Progenitor cell of endocrine pancreas (in vitro differentiated cells): ENCODE results near the gene ZNF688. TPM values are rescaled to one million over a fixed set of nuclear protein-coding genes. Genes with fewer than 3 reads are reported as not detected.

Experiments
- DNase-seq: peaks from one replicate; pipeline ENCODE4 v3.0.0; 2021; ENCODE audit warnings: low spot score; ENCODE audit not compliant: unreplicated experiment
- H3K27ac Mint-ChIP-seq: 2 replicates; pipeline ENCODE4 v1.8.0; 2021; ENCODE audit warnings: mild to moderate bottlenecking, moderate library complexity, mixed read lengths
- H3K27me3 Mint-ChIP-seq: 2 replicates; pipeline ENCODE4 v1.8.0; 2021; ENCODE audit warnings: mixed read lengths
- H3K36me3 Mint-ChIP-seq: 2 replicates; pipeline ENCODE4 v1.8.0; 2022; ENCODE audit warnings: mixed read lengths; ENCODE audit not compliant: insufficient read depth
- H3K4me1 Mint-ChIP-seq: 2 replicates; pipeline ENCODE4 v1.8.0; 2021; ENCODE audit warnings: low read depth, mixed read lengths
- H3K4me3 Mint-ChIP-seq: 2 replicates; pipeline ENCODE4 v1.8.0; 2021; ENCODE audit warnings: low read depth, mild to moderate bottlenecking, moderate library complexity, mixed read lengths
- H3K9me3 Mint-ChIP-seq: 2 replicates; pipeline ENCODE4 v1.8.0; 2021; ENCODE audit warnings: low read depth, mixed read lengths
- CTCF ChIP-seq: fragments of 200-600 bp; sonication (generic); IDR thresholded peaks from one replicate; pipeline ENCODE4 v1.5.0; 2021; ENCODE audit warnings: antibody characterized with exemption, mild to moderate bottlenecking; ENCODE audit not compliant: unreplicated experiment
- total RNA-seq: library from RNA; stranded (reverse); gene quantifications from 2 replicates; pipeline ENCODE4 v1.2.1, GENCODE V29; 2021

ZNF688 gene
- total RNA-seq, 1 donor from 2014 or later = 20.0 TPM

- TF ChIP-seq CTCF = no peak
- Mint-ChIP-seq H3K4me1 (peaks cover 12% of the 10 kb centered on the region), H3K4me3 (peak overlapping the region; percentile 78), H3K27me3 (peaks cover 3% of the 10 kb centered on the region), H3K36me3 (peaks cover 21% of the 10 kb centered on the region), H3K9me3 (peaks cover 4% of the 10 kb centered on the region), H3K27ac (peak overlapping the region; percentile 96)
- DNase-seq = no peak
Measured at GRCh38 chr16:30558789-30559377, 12.6 kb downstream of the ZNF688 start.

GRCh38 chr16:30557957-30558788, 13.3 kb downstream of the ZNF688 start, which contains the start of gene ZNF764:
Gene ZNF764 (minus strand): TSS chr16:30558374. CDS start chr16:30558182, 192 bp downstream.
- peak within 1 kb of the TSS; percentile 96 for H3K27ac Mint-ChIP-seq

GRCh38 chr16:30557707-30557956, 13.9 kb downstream of the ZNF688 start:
- no peak for DNase-seq
- H3K36me3 Mint-ChIP-seq = peaks cover 31% of the 10 kb centered on the region
- H3K9me3 Mint-ChIP-seq = peaks cover 4% of the 10 kb centered on the region
- H3K4me1 Mint-ChIP-seq = peaks cover 22% of the 10 kb centered on the region
- TF ChIP-seq CTCF = no peak
- H3K27ac Mint-ChIP-seq = peak overlapping the region; percentile 92
- H3K27me3 Mint-ChIP-seq = peaks cover 3% of the 10 kb centered on the region
- H3K4me3 Mint-ChIP-seq = peak overlapping the region; percentile 78

More at GRCh38 chr16:30557957-30558788, 13.3 kb downstream of the ZNF688 start, which contains the start of gene ZNF764:
- peaks cover 3% of the 10 kb centered on the region for H3K27me3 Mint-ChIP-seq
- TF ChIP-seq CTCF = peak; percentile 18
- peaks cover 4% of the 10 kb centered on the region for H3K9me3 Mint-ChIP-seq
- peaks cover 19% of the 10 kb centered on the region for H3K4me1 Mint-ChIP-seq
- DNase-seq = peak; percentile 83
- peaks cover 28% of the 10 kb centered on the region for H3K36me3 Mint-ChIP-seq
- peak within 1 kb of the TSS; percentile 78 for H3K4me3 Mint-ChIP-seq

GRCh38 chr16:30556125-30556473, 15.4 kb downstream of the ZNF688 start:
- peaks cover 2% of the 10 kb centered on the region for H3K27me3 Mint-ChIP-seq
- peaks cover 4% of the 10 kb centered on the region for H3K9me3 Mint-ChIP-seq
- peak overlapping the region; percentile 62 for H3K4me3 Mint-ChIP-seq
- peaks cover 27% of the 10 kb centered on the region for H3K4me1 Mint-ChIP-seq
- no peak for TF ChIP-seq CTCF
- H3K36me3 Mint-ChIP-seq = peaks cover 33% of the 10 kb centered on the region
- peak overlapping the region; percentile 93 for H3K27ac Mint-ChIP-seq
- no peak for DNase-seq

- Mint-ChIP-seq H3K36me3 (peaks cover 31% of the 10 kb centered on the region), H3K27me3 (no peaks in the 10 kb centered on the region), H3K27ac (peak overlapping the region; percentile 93), H3K4me3 (peak overlapping the region; percentile 62), H3K4me1 (peaks cover 27% of the 10 kb centered on the region), H3K9me3 (peaks cover 4% of the 10 kb centered on the region)
- TF ChIP-seq CTCF = no peak
- no peak for DNase-seq
Measured at GRCh38 chr16:30555315-30556124, 16.0 kb downstream of the ZNF688 start.
